IPS-NIHi11 (cell line): ENCODE results near the gene MAGI1.

Experiments
- DNase-seq: peaks from one replicate; pipeline ENCODE4 v3.0.0; 2012; ENCODE audit warnings: mixed read lengths, low spot score

Gene MAGI1

GRCh38 chr3:65350801-65351476 lies 687.8 kb downstream of the MAGI1 start:
- no peak for DNase-seq

DNA sequence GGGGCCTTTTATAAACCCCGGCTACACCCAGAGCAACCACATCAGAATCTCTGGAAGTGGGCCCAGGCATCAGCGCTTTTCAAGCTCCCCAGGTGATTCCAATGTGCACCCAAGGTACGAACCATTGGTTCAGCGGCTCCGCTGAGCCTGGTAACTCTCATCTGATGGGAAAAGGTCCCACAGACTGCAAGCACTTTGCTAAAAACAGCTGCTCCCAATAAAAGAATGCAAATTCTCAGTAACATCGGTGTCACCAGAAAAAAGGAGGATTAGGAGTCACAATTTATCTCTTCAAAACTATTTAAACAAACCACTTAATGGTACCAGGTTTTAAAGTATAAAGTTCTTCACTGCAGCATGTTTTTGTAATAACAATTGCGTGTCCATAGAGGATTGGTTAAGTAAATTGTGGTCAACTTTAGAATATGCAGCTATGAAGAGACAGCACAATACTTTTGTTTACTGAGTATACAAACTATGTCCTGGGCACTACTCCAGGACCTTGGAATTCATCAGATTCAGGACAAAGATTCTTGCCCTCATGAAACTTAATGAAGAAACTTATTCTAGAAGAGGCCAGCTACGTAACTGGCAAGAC lies 690.2 kb downstream of the MAGI1 start:
- no peak for DNase-seq

- no peak for DNase-seq
Measured at GRCh38 chr3:65347166-65347565, 691.6 kb downstream of the MAGI1 start.

DNA sequence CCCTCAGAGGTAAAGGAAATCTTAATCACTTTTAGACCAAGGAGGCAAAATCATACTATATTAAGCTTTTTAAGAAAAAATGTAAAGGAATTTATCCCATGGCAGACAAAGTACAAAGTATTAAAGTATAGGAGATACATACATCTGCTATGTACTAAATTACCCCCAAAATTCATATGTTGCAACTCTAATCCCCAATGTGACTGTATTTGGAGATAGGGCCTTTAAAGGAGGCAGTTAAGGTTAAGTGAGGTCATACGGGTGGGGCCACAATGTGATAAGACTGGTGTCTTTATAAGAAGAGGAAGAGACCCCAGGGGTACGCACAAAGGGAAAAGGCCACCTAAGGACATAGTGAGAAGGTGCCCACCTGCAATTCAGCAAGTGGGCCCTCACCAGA lies 693.9 kb downstream of the MAGI1 start:
- DNase-seq = no peak

GRCh38 chr3:65344444-65344843 lies 694.3 kb downstream of the MAGI1 start:
- DNase-seq = no peak

DNA sequence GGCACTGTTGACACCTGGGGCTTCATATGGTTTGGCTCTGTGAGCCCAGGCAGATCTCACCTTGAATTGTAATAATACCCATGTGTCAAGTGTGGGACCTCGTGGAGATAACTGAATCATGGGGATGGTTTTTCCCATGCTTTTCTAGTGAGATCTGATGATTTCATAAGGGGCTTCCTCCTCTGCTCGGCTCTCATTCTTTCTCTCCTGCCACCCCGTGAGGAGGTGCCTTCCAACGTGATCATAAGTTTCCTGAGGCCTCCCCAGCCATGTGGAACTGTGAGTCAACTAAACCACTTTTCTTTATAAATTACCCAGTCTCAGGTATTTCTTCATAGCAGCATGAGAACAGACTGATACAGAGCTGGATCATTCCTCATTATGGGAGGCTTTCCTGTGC lies 695.0 kb downstream of the MAGI1 start:
- DNase-seq = no peak

DNA sequence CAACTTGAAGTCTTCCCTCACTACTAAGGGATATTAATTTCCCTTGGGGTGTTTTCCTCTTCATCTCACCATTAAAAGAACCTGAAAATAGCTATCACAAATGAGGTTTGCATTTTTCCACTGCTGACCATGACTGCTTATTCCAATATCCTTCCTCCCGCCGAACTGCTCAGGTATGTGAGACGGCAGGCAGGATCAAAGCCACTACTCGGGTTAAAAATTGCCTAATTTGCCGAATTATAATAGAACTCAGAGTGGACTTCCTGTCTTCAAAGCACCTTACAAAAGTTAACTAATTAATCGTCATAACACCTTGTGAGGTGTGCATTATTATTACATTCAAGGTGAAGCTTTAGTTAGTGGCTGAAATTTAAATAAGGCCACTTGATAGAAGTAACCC lies 695.7 kb downstream of the MAGI1 start:
- no peak for DNase-seq

GRCh38 chr3:65342084-65342683 lies 696.5 kb downstream of the MAGI1 start:
- DNase-seq = peak; percentile 71

DNA sequence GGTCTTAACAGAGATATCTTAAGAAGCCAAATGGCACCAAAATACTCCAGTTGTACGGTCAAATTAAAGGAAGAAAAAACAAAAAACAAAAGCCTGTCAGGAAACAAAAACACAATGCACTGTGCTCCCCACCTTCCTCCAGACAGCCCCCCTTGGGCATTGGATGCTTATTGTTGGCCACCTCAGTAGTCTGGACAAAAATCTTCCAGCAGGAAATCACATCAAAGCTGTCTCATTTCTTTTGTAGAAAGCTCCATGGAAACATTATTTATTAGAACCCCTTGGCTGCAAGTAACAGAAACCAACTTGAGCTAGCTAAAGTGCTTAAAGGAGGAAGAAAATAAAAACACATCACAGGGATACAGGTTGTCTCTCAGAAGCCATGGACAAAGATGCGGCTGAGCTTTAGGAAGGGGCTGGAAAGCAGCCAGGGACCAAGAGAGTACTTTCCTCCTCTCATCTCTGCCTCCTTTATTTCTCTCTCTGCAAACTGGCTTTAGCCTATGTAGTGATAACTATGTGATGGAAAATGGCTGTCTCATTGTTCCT lies 699.5 kb downstream of the MAGI1 start:
- no peak for DNase-seq

DNA sequence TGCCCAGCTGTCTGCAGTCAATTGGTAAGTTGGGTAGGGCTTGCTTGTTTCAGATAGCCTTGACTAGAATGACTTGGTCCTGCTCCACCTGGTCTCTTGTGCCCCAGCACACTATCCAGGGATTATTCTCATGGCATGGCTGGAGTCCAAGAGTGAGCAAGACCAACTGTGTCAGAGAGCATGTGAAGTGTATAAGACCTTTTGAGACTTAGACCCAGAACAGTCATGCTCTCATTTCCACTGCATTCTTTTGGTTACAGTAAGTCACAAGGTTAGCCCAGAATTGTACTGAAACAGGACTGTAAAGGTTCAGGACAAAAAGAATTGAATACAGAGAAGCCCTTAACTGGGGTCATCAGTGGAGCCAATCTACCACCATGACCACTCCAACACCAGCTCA lies 700.1 kb downstream of the MAGI1 start:
- DNase-seq = no peak

DNA sequence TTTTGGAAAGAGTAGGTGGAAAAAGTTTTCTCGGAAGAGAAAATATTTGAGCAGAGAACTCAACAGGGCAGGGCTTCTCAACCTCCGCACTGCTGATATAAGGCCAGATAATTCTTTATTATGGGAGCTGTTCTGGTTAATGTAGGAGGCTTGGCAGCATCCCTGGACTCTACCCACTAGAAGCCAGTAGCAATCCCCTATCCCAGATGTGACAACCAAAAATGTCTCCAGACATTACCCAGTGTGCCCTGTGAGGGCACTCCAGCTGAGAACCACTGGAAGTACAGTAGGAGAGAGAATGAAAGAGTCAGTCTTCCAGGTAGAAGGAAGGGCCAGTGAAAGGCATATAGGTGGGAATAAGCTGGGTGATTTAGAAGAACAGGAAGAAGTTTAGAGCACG lies 703.1 kb downstream of the MAGI1 start:
- DNase-seq = no peak

DNA sequence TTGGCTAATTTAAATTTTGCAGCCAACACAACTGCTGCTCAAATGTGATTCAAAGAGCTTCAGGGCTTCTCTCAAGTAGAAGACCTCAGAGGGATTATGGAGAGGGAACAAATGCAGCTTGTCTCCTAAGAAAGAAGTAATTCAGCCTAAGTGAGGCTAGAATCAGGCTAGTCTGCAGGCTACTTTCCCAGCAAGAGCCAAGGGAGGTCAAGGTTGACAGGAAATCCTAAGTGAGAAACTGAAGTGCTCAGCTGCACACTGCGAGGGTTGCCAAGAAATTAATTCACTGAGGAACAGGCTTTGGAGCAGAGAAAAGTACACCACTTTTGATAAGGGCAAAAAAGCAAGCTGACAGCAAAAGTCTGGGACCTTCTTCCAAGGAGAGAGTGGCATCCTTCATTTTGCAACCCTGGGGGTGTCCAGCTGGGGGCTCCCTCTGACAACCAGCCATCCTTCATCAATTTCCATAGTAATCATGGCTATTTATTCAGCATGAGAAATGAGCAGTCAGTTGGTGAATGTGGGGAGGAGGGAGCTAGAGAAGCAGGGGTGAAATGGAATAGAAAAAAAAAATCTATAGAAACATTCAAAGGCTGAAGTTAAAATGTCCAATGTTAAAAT lies 704.6 kb downstream of the MAGI1 start:
- peak; percentile 28 for DNase-seq

DNA sequence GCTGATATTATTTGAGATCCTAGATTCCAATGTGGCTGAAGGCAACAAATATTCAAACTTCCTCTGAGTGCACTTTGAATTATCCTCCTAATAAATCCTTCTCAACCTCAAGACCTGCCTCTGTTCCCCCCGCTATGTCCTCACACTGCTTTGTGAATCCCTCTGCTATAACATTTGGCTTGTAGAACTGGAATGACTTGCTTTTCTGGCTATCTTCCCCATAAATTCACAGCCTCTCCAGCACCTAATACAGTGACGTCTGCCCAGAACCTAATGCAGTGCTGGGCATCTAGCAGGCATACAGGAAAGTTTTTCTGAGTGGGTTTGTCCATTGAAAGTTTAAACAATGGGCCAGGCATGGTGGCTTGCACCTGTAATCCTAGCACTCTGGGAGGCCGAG lies 707.0 kb downstream of the MAGI1 start:
- no peak for DNase-seq

DNA sequence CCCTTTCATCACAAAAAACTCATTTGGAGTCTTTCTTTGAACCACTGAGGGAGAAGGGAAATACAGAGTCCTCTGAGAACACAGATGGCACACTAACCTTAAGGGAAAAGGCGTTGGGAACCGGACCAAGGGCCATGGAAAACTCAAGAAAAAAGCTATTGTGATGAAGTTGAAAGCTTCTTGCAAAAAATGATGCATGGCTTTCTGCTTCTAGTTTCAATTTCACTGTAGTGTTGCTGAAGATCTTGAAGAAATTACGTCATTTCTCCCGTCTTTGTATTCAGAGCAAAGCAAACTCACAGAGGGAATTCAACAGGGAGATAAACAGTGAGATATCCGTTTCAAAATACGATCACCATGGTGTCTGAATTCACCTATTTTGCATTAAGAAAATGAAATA lies 708.6 kb downstream of the MAGI1 start:
- DNase-seq = no peak

- no peak for DNase-seq
Measured at GRCh38 chr3:65328148-65328547, 710.6 kb downstream of the MAGI1 start.

- no peak for DNase-seq
Measured at GRCh38 chr3:65326574-65326973, 712.1 kb downstream of the MAGI1 start.

DNA sequence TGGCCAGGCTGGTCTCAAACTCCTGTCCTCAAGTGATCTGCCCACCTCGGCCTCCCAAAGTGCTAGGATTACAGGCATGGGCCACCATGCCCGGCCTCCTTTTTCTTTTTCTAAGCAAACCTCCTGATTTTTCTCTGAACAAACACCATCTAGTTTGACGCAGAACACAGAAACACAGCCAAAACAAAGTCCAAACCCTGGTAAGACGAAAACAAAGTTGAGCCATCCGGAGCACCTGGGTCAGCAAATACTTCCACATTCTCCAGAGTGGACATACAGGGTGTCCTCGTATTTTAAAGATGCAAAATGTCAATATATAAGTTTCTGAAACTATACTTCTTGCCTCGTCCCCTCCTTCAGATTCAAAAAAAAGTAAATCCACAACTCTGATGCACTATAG lies 715.8 kb downstream of the MAGI1 start:
- DNase-seq = no peak

DNA sequence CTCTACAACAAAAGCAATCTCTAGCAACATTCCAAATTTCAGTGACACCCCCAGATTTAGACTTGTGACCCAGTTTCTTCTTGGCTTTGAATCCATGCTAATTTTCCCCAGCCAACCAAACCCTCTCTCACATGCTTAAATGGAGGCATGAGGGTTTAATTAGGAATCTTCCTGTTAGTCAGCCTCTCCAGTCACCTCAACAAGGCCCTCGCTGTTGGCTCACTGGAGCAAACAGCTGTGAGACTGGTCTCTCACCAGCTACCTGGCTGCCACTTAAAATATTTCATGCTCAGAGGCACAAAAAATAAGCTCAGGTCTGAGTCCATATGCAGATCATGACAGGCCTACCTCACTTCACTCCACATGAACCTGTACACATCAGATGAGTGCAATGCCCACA lies 720.5 kb downstream of the MAGI1 start:
- no peak for DNase-seq

DNA sequence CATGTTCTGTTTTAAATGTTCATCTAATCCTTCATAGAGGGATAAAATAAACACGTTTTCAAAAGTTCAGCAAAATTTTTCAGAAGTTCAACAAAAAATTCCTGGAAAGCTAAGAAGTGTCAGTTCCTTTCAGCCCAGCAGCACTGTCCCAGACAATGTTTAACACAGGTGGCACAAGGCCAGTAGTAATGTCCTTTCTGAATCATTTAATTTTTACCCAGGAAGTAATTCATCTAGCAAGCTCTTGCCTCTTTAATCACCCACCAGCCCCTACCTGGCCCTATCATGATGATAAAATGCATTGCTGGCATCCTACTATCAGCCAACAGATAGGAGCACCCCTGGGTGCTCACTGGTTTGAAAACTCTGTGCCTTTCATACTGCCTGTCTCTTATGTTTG lies 723.8 kb downstream of the MAGI1 start:
- no peak for DNase-seq

DNA sequence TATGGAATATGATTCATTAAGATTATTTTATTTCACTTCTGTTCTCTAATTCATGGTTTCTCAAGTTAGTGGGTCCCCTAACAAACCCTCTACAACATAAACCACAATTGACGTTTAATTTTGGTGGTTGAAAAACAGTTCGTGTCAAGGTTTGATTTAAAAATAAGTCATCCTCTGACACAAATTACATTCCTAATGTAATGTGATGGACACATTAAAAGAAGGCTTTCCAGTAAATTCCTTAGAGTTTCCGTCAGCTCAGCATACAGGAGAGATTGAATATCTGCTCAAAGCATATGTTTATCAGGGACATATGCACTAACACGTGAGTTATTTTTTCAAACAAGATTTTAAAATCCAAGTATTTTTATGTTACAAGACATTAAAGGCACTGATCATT lies 724.4 kb downstream of the MAGI1 start:
- no peak for DNase-seq

GRCh38 chr3:65313666-65314065 lies 725.1 kb downstream of the MAGI1 start:
- no peak for DNase-seq

- no peak for DNase-seq
Measured at GRCh38 chr3:65305836-65306235, 732.9 kb downstream of the MAGI1 start.
